DMS153 treated with DMSO at 0.1 percent for 48 hours (cell line): ENCODE results near the gene SDC3.

Experiments used
- DNase-seq: peaks from one replicate; lab custom pipeline; 2025; ENCODE audit not compliant: unreplicated experiment; lab: John Stamatoyannopoulos, UW

SDC3 gene

GRCh38 chr1:30855686-30856259 is 52.8 kb downstream of the SDC3 start:
- DNase-seq: no peak

GRCh38 chr1:30853350-30853749 is 55.2 kb downstream of the SDC3 start:
- DNase-seq: no peak

GRCh38 chr1:30852026-30852425 is 56.5 kb downstream of the SDC3 start:
- peak; percentile 45 for DNase-seq

GRCh38 chr1:30851286-30851685 is 57.3 kb downstream of the SDC3 start:
- DNase-seq: no peak

- no peak for DNase-seq
These were observed 58.0 kb downstream of the SDC3 start for GRCh38 chr1:30850607-30851006.

- no peak for DNase-seq
These were observed 60.4 kb downstream of the SDC3 start for GRCh38 chr1:30848130-30848529.

- peak; percentile 62 for DNase-seq
These were observed 61.1 kb downstream of the SDC3 start for GRCh38 chr1:30847358-30847972.

- no peak for DNase-seq
These were observed 62.0 kb downstream of the SDC3 start for GRCh38 chr1:30846587-30846986.

- no peak for DNase-seq
These were observed 62.7 kb downstream of the SDC3 start for GRCh38 chr1:30845904-30846290.

- DNase-seq: no peak
These were observed 63.2 kb downstream of the SDC3 start for GRCh38 chr1:30845237-30845903.

GRCh38 chr1:30844631-30845030 is 63.9 kb downstream of the SDC3 start:
- no peak for DNase-seq

GRCh38 chr1:30842697-30843354 is 65.7 kb downstream of the SDC3 start:
- no peak for DNase-seq

- no peak for DNase-seq
These were observed 67.5 kb downstream of the SDC3 start for GRCh38 chr1:30840904-30841598.

GRCh38 chr1:30839827-30840359 is 68.7 kb downstream of the SDC3 start:
- no peak for DNase-seq

- DNase-seq: no peak
These were observed 69.6 kb downstream of the SDC3 start for GRCh38 chr1:30838996-30839395.

GRCh38 chr1:30837653-30838052 is 70.9 kb downstream of the SDC3 start:
- DNase-seq: no peak

GRCh38 chr1:30834253-30834652 is 74.3 kb downstream of the SDC3 start:
- DNase-seq: peak; percentile 38

GRCh38 chr1:30830537-30830936 is 78.0 kb downstream of the SDC3 start:
- no peak for DNase-seq

GRCh38 chr1:30829889-30830288 is 78.7 kb downstream of the SDC3 start:
- DNase-seq: no peak

- no peak for DNase-seq
These were observed 83.7 kb downstream of the SDC3 start for GRCh38 chr1:30824736-30825429.
